ELF-1 (cell line): Measurements from ENCODE around the gene NECTIN1.
"Not testable (repeated sequence)": the region's sequence is repeated elsewhere in the genome, so short reads cannot be mapped to it uniquely, and the experiment has no call there.

Source experiments
- DNase-seq: peaks from one replicate; pipeline ENCODE4 v3.0.0-alpha.2; 2016; ENCODE audit warnings: low read depth, low spot score

The NECTIN1 gene

GRCh38 chr11:119619665-119620064, 109.3 kb downstream of the NECTIN1 start:
- no peak for DNase-seq

- no peak for DNase-seq
These were observed 110.6 kb downstream of the NECTIN1 start for GRCh38 chr11:119618208-119618909.

GRCh38 chr11:119617340-119617713, 111.7 kb downstream of the NECTIN1 start:
- DNase-seq: no peak

- DNase-seq: no peak
These were observed 112.2 kb downstream of the NECTIN1 start for GRCh38 chr11:119616586-119617339.

- DNase-seq: no peak
These were observed 113.2 kb downstream of the NECTIN1 start for GRCh38 chr11:119615882-119616196.

GRCh38 chr11:119615003-119615881, 113.8 kb downstream of the NECTIN1 start:
- DNase-seq: no peak

GRCh38 chr11:119614222-119615002, 114.6 kb downstream of the NECTIN1 start:
- peak; percentile 38 for DNase-seq

- no peak for DNase-seq
These were observed 116.2 kb downstream of the NECTIN1 start for GRCh38 chr11:119612814-119613213.

- no peak for DNase-seq
These were observed 118.1 kb downstream of the NECTIN1 start for GRCh38 chr11:119610836-119611426.

- DNase-seq: peak; percentile 68
These were observed 120.2 kb downstream of the NECTIN1 start for GRCh38 chr11:119608781-119609180.

- DNase-seq: no peak
These were observed 120.8 kb downstream of the NECTIN1 start for GRCh38 chr11:119608201-119608600.

GRCh38 chr11:119607726-119608125, 121.3 kb downstream of the NECTIN1 start:
- no peak for DNase-seq

- DNase-seq: no peak
These were observed 123.8 kb downstream of the NECTIN1 start for GRCh38 chr11:119605137-119605665.

- DNase-seq: peak; percentile 40
These were observed 126.1 kb downstream of the NECTIN1 start for GRCh38 chr11:119602745-119603373.

- DNase-seq: no peak
These were observed 129.0 kb downstream of the NECTIN1 start for GRCh38 chr11:119599864-119600541.

GRCh38 chr11:119595941-119596340, 133.1 kb downstream of the NECTIN1 start:
- DNase-seq: not testable (repeated sequence)

GRCh38 chr11:119594639-119595249, 134.3 kb downstream of the NECTIN1 start:
- DNase-seq: no peak

GRCh38 chr11:119593346-119593745, 135.7 kb downstream of the NECTIN1 start:
- DNase-seq: no peak

- DNase-seq: no peak
These were observed 136.4 kb downstream of the NECTIN1 start for GRCh38 chr11:119592642-119593041.
